BJ (cell line): ENCODE measurements around the gene GPR34. TPM values are rescaled to one million over a fixed set of nuclear protein-coding genes. Genes with fewer than 3 reads are reported as not detected.

Experiments
- CTCF ChIA-PET: fragments of 350-600 bp; formaldehyde crosslinking; extraction: SDS; loops from one replicate; lab custom pipeline; 2021; ENCODE audit warnings: antibody characterized with exemption, inconsistent platforms; lab: Yijun Ruan, JAX
- POLR2A ChIA-PET: fragments of 300-600 bp; sonication (Branson Sonifier 250); formaldehyde crosslinking; extraction: SDS; loops from one replicate; lab custom pipeline; 2021; ENCODE audit warnings: antibody characterized with exemption; lab: Charles Lee
- DNase-seq: peaks from one replicate; pipeline ENCODE4 v3.0.0-alpha.2; 2011; ENCODE audit warnings: low read depth
- H3K27me3 ChIP-seq: 2 replicates; pipeline ENCODE4 v1.6.0; 2011; ENCODE audit warnings: low read length; ENCODE audit not compliant: control insufficient read depth, insufficient read depth
- H3K36me3 ChIP-seq: 2 replicates; pipeline ENCODE4 v1.5.1; 2011; ENCODE audit warnings: low read length; ENCODE audit not compliant: control insufficient read depth, insufficient read depth
- H3K4me3 ChIP-seq: 2 replicates; pipeline ENCODE4 v1.5.1; 2011; ENCODE audit warnings: low read depth, mild to moderate bottlenecking, control low read depth, low read length
- polyA plus RNA-seq: library from polyadenylated mRNA; depleted of rRNA; stranded (reverse); fragments of >200 nt; gene quantifications from 2 replicates; pipeline ENCODE4 v1.2.3, GENCODE V29; 2011
- TF ChIP-seq, protein P1 (sequence below): IDR thresholded peaks from 2 replicates; pipeline ENCODE4 v1.5.1; 2011; ENCODE audit warnings: low read depth, mild to moderate bottlenecking, control low read depth, inconsistent platforms, low read length, moderate library complexity; ENCODE audit not compliant: insufficient read depth

Gene GPR34
- polyA plus RNA-seq, 1 experiment: not detected

GRCh38 chrX:41693024-41693423, 4.3 kb downstream of the GPR34 start:
- DNase-seq: no peak
- Histone ChIP-seq H3K27me3 (no peaks in the 10 kb centered on the region), H3K4me3 (no peak overlapping the region), H3K36me3 (no peaks in the 10 kb centered on the region)
- ChIA-PET CTCF (no interaction called here), POLR2A (no interaction called here)
- TF ChIP-seq, protein P1, sequence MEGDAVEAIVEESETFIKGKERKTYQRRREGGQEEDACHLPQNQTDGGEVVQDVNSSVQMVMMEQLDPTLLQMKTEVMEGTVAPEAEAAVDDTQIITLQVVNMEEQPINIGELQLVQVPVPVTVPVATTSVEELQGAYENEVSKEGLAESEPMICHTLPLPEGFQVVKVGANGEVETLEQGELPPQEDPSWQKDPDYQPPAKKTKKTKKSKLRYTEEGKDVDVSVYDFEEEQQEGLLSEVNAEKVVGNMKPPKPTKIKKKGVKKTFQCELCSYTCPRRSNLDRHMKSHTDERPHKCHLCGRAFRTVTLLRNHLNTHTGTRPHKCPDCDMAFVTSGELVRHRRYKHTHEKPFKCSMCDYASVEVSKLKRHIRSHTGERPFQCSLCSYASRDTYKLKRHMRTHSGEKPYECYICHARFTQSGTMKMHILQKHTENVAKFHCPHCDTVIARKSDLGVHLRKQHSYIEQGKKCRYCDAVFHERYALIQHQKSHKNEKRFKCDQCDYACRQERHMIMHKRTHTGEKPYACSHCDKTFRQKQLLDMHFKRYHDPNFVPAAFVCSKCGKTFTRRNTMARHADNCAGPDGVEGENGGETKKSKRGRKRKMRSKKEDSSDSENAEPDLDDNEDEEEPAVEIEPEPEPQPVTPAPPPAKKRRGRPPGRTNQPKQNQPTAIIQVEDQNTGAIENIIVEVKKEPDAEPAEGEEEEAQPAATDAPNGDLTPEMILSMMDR: no peak

DNA sequence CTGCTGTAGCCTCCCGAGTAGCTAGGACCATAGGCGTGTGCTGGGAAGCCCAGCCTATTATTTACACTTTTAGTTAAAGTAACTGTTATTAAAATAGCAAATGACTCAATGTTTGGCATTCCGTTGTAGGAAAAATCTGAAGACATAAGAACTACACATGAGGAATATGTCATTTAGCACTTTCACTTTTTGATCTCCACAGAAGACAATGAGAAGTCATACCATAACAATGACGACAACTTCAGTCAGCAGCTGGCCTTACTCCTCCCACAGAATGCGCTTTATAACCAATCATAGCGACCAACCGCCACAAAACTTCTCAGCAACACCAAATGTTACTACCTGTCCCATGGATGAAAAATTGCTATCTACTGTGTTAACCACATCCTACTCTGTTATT, 6.7 kb downstream of the GPR34 start:
- Histone ChIP-seq H3K27me3 (no peaks in the 10 kb centered on the region), H3K4me3 (no peak overlapping the region), H3K36me3 (no peaks in the 10 kb centered on the region)
- TF ChIP-seq, protein P1: no peak
- ChIA-PET POLR2A (no interaction called here), CTCF (no interaction called here)
- DNase-seq: no peak

DNA sequence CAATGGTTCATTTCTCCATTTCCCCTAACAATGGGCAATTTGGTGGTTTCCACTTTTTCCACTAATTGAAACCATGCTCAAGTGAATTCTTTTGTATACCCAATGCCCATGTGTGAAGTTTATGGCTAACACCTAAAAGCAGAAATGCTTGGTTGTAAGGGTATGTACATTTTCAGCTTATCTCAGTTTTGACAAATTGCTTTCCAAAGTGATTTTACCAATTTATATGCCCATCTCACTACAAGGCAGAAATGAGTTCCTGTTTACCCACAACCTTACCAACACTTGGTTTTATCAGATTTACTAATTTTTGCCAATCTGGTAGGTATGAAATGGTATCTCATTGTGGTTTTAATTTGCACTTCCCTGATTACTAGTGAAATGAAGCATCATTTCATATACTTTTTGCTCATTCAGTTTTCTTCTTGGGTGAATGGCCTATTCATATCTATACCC, 14.8 kb downstream of the GPR34 start:
- CTCF ChIA-PET: no interaction called here
- no peak for DNase-seq
- no peaks in the 10 kb centered on the region for H3K27me3 ChIP-seq
- no peak overlapping the region for H3K4me3 ChIP-seq
- no peaks in the 10 kb centered on the region for H3K36me3 ChIP-seq
- POLR2A ChIA-PET: no interaction called here
- TF ChIP-seq, protein P1: no peak

- TF ChIP-seq, protein P1: no peak
- Histone ChIP-seq H3K36me3 (no peaks in the 10 kb centered on the region), H3K27me3 (no peaks in the 10 kb centered on the region), H3K4me3 (no peak overlapping the region)
- ChIA-PET POLR2A (no interaction called here), CTCF (no interaction called here)
- DNase-seq: no peak
Measured at GRCh38 chrX:41705042-41705441, 16.3 kb downstream of the GPR34 start.

GRCh38 chrX:41705680-41706374, 17.1 kb downstream of the GPR34 start:
- no peak overlapping the region for H3K4me3 ChIP-seq
- TF ChIP-seq, protein P1: no peak
- H3K27me3 ChIP-seq: no peaks in the 10 kb centered on the region
- H3K36me3 ChIP-seq: no peaks in the 10 kb centered on the region
- ChIA-PET POLR2A (no interaction called here), CTCF (no interaction called here)
- no peak for DNase-seq
